GM12892 (cell line): Measurements from ENCODE around the gene CALCOCO2.

ENCODE experiments used
- POLR2A ChIP-seq: IDR thresholded peaks from 2 replicates; pipeline ENCODE4 v1.6.1; 2011; ENCODE audit warnings: low read depth, low read length, control low read depth
- POLR2AphosphoS5 ChIP-seq: IDR thresholded peaks from 2 replicates; pipeline ENCODE4 v1.6.1; 2011; ENCODE audit warnings: low read depth, low read length, control low read depth
- TAF1 ChIP-seq: IDR thresholded peaks from 2 replicates; pipeline ENCODE4 v1.6.1; 2011; ENCODE audit warnings: low read depth, mild to moderate bottlenecking, control low read depth, low read length, borderline replicate concordance

DNA sequence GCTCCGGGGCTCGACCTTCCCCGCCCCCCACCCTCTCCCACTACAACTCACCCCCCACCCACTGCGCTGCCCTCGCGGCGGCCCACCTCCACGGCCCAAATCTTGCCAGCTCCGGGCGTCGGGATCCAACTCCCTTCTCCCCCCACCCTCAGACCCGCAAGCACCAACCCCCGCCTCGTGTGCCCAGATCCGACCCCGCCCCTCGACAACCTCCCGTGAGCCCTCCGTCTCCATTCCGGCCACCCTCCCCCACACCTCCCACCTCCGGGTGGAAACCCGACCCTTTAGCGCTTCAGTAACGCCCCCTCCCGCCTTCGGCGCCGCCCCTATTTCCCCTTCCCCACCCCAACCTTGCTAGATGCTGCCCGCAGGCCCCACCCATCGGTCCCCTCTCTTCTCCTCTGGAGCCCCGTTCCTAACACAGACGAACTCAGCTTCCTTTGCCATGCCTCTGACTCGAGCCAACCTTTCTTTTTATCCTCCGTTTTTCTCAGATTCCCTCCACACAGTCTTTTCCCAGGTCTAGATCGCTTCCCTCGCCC lies 78.1 kb downstream of the CALCOCO2 start:
- TF ChIP-seq POLR2AphosphoS5 (no peak), POLR2A (no peak; the same call in 1 of the 2 replicates), TAF1 (no peak)
